Activated CD4-positive, alpha-beta T cell treated with anti-CD3 and anti-CD28 coated beads, Interleukin-2, Interleukin-4, amounts not matched to agents 100 ng/mL and 50 ng/mL, durations not matched to agents 16 hours and 8 hours (primary cell): Measurements from ENCODE around the gene DLG5.
A peak's percentile ranks its signal among the peaks of the same experiment; 100 is the strongest.

Experiments
- DNase-seq: peaks from one replicate; pipeline ENCODE4 v3.0.0-alpha.2; 2020; ENCODE audit warnings: low spot score

Gene DLG5

GRCh38 chr10:77843264-77843663, 83.3 kb downstream of the DLG5 start:
- no peak for DNase-seq

GRCh38 chr10:77842652-77843212, 83.8 kb downstream of the DLG5 start:
- no peak for DNase-seq

GRCh38 chr10:77841711-77842375, 84.7 kb downstream of the DLG5 start:
- DNase-seq = no peak

- DNase-seq = no peak
Measured at GRCh38 chr10:77840636-77841035, 85.9 kb downstream of the DLG5 start.

- no peak for DNase-seq
Measured at GRCh38 chr10:77837925-77838595, 88.5 kb downstream of the DLG5 start.

- peak; percentile 87 for DNase-seq
Measured at GRCh38 chr10:77837248-77837924, 89.2 kb downstream of the DLG5 start.

- DNase-seq = peak; percentile 79
Measured at GRCh38 chr10:77836299-77836820, 90.2 kb downstream of the DLG5 start.

- DNase-seq = no peak
Measured at GRCh38 chr10:77835669-77836086, 90.9 kb downstream of the DLG5 start.

- DNase-seq = no peak
Measured at GRCh38 chr10:77834943-77835668, 91.4 kb downstream of the DLG5 start.

- no peak for DNase-seq
Measured at GRCh38 chr10:77834540-77834939, 92.0 kb downstream of the DLG5 start.

- DNase-seq = no peak
Measured at GRCh38 chr10:77833792-77834191, 92.8 kb downstream of the DLG5 start.

GRCh38 chr10:77833225-77833624, 93.3 kb downstream of the DLG5 start:
- DNase-seq = no peak

GRCh38 chr10:77832238-77832637, 94.3 kb downstream of the DLG5 start:
- no peak for DNase-seq

GRCh38 chr10:77829356-77829755, 97.2 kb downstream of the DLG5 start:
- DNase-seq = no peak

- no peak for DNase-seq
Measured at GRCh38 chr10:77828377-77828776, 98.2 kb downstream of the DLG5 start.

- no peak for DNase-seq
Measured at GRCh38 chr10:77827366-77827765, 99.2 kb downstream of the DLG5 start.

GRCh38 chr10:77825965-77826364, 100.6 kb downstream of the DLG5 start:
- DNase-seq = no peak

GRCh38 chr10:77824908-77825307, 101.6 kb downstream of the DLG5 start:
- no peak for DNase-seq

GRCh38 chr10:77823811-77824542, 102.6 kb downstream of the DLG5 start:
- no peak for DNase-seq

GRCh38 chr10:77821551-77821950, 105.0 kb downstream of the DLG5 start:
- DNase-seq = no peak

- DNase-seq = no peak
Measured at GRCh38 chr10:77821036-77821435, 105.5 kb downstream of the DLG5 start.
